ENCODE data around the gene C9. TPM values are rescaled to one million over a fixed set of nuclear protein-coding genes. Genes with fewer than 3 reads are reported as not detected.

C9 gene
- total RNA-seq, 2 donors from 2014 or later: not detected

DNA sequence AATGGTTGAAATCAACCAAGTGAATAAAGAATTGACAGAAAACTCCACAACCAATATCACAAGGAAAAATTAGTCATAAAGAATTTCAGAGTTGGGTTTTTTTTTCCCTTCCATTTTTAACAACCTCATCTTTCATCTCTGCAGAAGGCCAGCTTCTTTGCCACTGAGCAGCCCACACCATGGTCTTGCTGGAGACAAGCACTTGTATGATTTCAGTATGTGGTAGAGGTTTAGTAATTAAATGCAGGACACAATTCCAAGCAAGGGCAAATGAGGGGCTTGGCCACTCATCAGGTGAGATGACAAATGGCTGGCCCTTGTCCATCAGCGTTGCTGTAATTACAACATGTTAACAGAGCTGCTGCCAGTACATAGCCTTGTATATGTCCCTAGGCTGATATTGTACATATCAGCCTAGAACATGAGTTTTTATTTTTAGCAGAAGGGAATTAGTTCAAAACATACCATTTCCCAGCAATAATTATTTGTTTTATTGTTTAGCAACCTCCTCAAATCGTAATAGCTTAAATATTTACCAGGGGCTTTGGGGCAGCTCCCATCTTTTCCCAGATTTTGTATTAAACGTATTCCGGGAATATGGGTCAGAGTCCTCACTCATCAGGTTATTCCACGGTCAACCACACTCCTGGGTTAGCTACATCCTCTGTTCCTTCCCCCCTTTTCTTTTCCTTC lies 5.0 kb upstream of the C9 start:
- no peak for TF ChIP-seq POLR2A (IDR thresholded peaks at IDR 0.05)
- TF ChIP-seq, protein P1, sequence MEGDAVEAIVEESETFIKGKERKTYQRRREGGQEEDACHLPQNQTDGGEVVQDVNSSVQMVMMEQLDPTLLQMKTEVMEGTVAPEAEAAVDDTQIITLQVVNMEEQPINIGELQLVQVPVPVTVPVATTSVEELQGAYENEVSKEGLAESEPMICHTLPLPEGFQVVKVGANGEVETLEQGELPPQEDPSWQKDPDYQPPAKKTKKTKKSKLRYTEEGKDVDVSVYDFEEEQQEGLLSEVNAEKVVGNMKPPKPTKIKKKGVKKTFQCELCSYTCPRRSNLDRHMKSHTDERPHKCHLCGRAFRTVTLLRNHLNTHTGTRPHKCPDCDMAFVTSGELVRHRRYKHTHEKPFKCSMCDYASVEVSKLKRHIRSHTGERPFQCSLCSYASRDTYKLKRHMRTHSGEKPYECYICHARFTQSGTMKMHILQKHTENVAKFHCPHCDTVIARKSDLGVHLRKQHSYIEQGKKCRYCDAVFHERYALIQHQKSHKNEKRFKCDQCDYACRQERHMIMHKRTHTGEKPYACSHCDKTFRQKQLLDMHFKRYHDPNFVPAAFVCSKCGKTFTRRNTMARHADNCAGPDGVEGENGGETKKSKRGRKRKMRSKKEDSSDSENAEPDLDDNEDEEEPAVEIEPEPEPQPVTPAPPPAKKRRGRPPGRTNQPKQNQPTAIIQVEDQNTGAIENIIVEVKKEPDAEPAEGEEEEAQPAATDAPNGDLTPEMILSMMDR (IDR thresholded peaks at IDR 0.05): no peak
- H3K4me3 ChIP-seq: no peak overlapping the region
- ATAC-seq (no peak), DNase-seq (no peak)
- no peaks in the 10 kb centered on the region for H3K36me3 ChIP-seq (replicated peaks in 1 of 2; ENCODE audit: insufficient read depth in 1 of 2, low read depth in 2 of 2)
- H3K27ac ChIP-seq: no peak overlapping the region
- H3K9me3 ChIP-seq: no peaks in the 10 kb centered on the region
- intact Hi-C loops (cut with DNase I): no loop called here
- H3K27me3 ChIP-seq: no peaks in the 10 kb centered on the region
- peaks cover 18% of the 10 kb centered on the region for H3K4me1 ChIP-seq
- 71 to 72% methylated on average over 5 of the region's 5 CpGs for WGBS, 2 donors

GRCh38 chr5:39368116-39368515 lies 3.8 kb upstream of the C9 start:
- Histone ChIP-seq H3K4me1 (peaks cover 16% of the 10 kb centered on the region), H3K36me3 (replicated peaks in 1 of 2; ENCODE audit: insufficient read depth in 1 of 2, low read depth in 2 of 2) (no peaks in the 10 kb centered on the region), H3K4me3 (no peak overlapping the region), H3K27me3 (no peaks in the 10 kb centered on the region), H3K9me3 (no peaks in the 10 kb centered on the region), H3K27ac (no peak overlapping the region)
- intact Hi-C loops (cut with DNase I): no loop called here
- WGBS, 2 donors: 52 to 64% methylated on average over 4 of the region's 4 CpGs
- TF ChIP-seq POLR2A (IDR thresholded peaks at IDR 0.05): no peak
- TF ChIP-seq, protein P1 (IDR thresholded peaks at IDR 0.05): no peak
- ATAC-seq (no peak), DNase-seq (no peak)

DNA sequence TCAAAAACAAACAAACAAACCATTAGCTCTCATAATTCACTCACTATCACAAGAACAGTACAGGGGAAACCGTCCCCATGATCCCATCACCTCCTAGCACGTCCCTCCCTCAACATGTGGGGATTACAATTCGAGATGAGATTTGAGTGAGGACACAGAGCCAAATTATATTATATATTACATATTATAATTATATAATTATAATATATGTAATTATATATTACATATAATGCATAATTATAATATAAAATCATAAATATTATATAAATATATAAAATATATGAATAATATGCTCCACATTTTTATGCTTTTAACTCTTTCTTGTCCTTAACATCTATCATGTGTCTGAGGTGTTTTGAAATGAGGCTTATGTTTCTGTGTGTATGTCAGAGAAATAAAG lies 3.4 kb upstream of the C9 start:
- Histone ChIP-seq H3K4me3 (no peak overlapping the region), H3K36me3 (replicated peaks in 1 of 2; ENCODE audit: insufficient read depth in 1 of 2, low read depth in 2 of 2) (no peaks in the 10 kb centered on the region), H3K27me3 (no peaks in the 10 kb centered on the region), H3K4me1 (peaks cover 16% of the 10 kb centered on the region), H3K27ac (no peak overlapping the region), H3K9me3 (no peaks in the 10 kb centered on the region)
- TF ChIP-seq, protein P1 (IDR thresholded peaks at IDR 0.05): no peak
- intact Hi-C loops (cut with DNase I): no loop called here
- DNase-seq: no peak
- WGBS, 2 donors: 59 to 61% methylated on average over 3 of the region's 3 CpGs
- no peak for ATAC-seq

GRCh38 chr5:39363217-39363616 lies 1.1 kb downstream of the C9 start:
- 69 to 72% methylated on average over 4 of the region's 4 CpGs for WGBS, 2 donors
- no peaks in the 10 kb centered on the region for H3K27me3 ChIP-seq
- intact Hi-C loops (cut with DNase I): no loop called here
- no peaks in the 10 kb centered on the region for H3K4me1 ChIP-seq
- DNase-seq: no peak
- H3K27ac ChIP-seq: no peak overlapping the region
- H3K9me3 ChIP-seq: no peaks in the 10 kb centered on the region
- no peak for TF ChIP-seq POLR2A (IDR thresholded peaks at IDR 0.05)
- TF ChIP-seq, protein P1 (IDR thresholded peaks at IDR 0.05): no peak
- no peak overlapping the region for H3K4me3 ChIP-seq
- ATAC-seq: no peak
- no peaks in the 10 kb centered on the region for H3K36me3 ChIP-seq (replicated peaks in 1 of 2; ENCODE audit: insufficient read depth in 1 of 2, low read depth in 2 of 2)

DNA sequence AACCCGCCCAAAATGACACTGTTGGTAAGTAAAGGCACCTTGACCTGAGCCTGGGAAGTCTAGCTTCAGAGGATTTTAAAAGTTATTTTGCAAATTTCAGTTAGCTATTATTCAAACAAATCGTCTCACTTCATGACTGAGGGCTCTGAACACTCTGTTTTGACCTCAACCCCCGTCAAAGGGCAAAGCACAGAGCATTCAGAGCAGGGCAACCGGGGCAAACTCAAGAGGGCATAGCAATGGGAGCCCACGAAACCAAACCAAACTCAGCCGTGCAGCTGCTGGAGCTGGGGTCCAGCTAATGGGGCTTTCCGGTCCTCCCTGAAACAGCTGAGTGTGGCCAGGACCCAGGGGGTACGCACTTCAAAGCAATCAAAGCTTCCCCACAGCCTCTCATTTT lies 1.6 kb downstream of the C9 start:
- H3K4me3 ChIP-seq: no peak overlapping the region
- ATAC-seq: no peak
- WGBS, 2 donors: 68 to 69% methylated on average over 8 of the region's 8 CpGs
- no peaks in the 10 kb centered on the region for H3K27me3 ChIP-seq
- no peaks in the 10 kb centered on the region for H3K9me3 ChIP-seq
- H3K4me1 ChIP-seq: no peaks in the 10 kb centered on the region
- intact Hi-C loops (cut with DNase I): no loop called here
- no peak overlapping the region for H3K27ac ChIP-seq
- no peaks in the 10 kb centered on the region for H3K36me3 ChIP-seq (replicated peaks in 1 of 2; ENCODE audit: insufficient read depth in 1 of 2, low read depth in 2 of 2)
- no peak for TF ChIP-seq POLR2A (IDR thresholded peaks at IDR 0.05)
- TF ChIP-seq, protein P1 (IDR thresholded peaks at IDR 0.05): no peak
- no peak for DNase-seq
